HepG2 (cell line): ENCODE measurements around the gene ABAT. TPM values are rescaled to one million over a fixed set of nuclear protein-coding genes. Genes with fewer than 3 reads are reported as not detected.

Experiments
- AGO2 ChIP-seq: fragments of 200-400 bp; formaldehyde crosslinking; optimal IDR thresholded peaks from 2 replicates; pipeline ENCODE3; 2017; ENCODE audit warnings: mild to moderate bottlenecking, low read depth, low read length, moderate library complexity
- GABPB1 ChIP-seq: IDR thresholded peaks from 2 replicates; pipeline ENCODE4 v1.6.1; 2016; ENCODE audit warnings: mild to moderate bottlenecking, missing genetic modification reagents, moderate library complexity, missing compliant biosample characterization
- HDAC2 ChIP-seq: sonication (generic); formaldehyde crosslinking; IDR thresholded peaks from 2 replicates; pipeline ENCODE4 v1.4.0; 2020; ENCODE audit warnings: missing genetic modification reagents
- KLF13 ChIP-seq: sonication (generic); formaldehyde crosslinking; IDR thresholded peaks from 2 replicates; pipeline ENCODE4 v1.4.0; 2020; ENCODE audit warnings: mild to moderate bottlenecking, missing genetic modification reagents
- LRRFIP1 ChIP-seq: sonication (generic); formaldehyde crosslinking; conservative IDR thresholded peaks from 2 replicates; pipeline ENCODE4 v1.4.0; 2020; ENCODE audit warnings: missing genetic modification reagents
- MBD4 ChIP-seq: IDR thresholded peaks from 2 replicates; pipeline ENCODE4 v1.6.1; 2012; ENCODE audit warnings: low read length, inconsistent platforms, borderline replicate concordance
- NONO ChIP-seq, 2 experiments: fragments of 450-650 bp in 1 of 2; sonication (generic) in 1 of 2; formaldehyde crosslinking in 1 of 2; IDR thresholded peaks in 1 of 2; conservative IDR thresholded peaks in 1 of 2; 2 replicates each; pipeline versions ENCODE4 v1.6.1 to v1.8.0; 2017 to 2022; ENCODE audit warnings: mild to moderate bottlenecking in 1 of 2, missing genetic modification reagents in 1 of 2, moderate library complexity in 1 of 2
- SIX1 ChIP-seq: sonication (generic); formaldehyde crosslinking; IDR thresholded peaks from 2 replicates; pipeline ENCODE4 v1.4.0; 2020; ENCODE audit warnings: missing genetic modification reagents, borderline replicate concordance
- SRY ChIP-seq: sonication (generic); formaldehyde crosslinking; IDR thresholded peaks from 2 replicates; pipeline ENCODE4 v1.8.0; 2022; ENCODE audit warnings: mild to moderate bottlenecking, missing genetic modification reagents
- STAG1 ChIP-seq: sonication (generic); formaldehyde crosslinking; IDR thresholded peaks from 2 replicates; pipeline ENCODE4 v1.4.0; 2020; ENCODE audit warnings: missing genetic modification reagents
- TBX3 ChIP-seq: fragments of 450-650 bp; IDR thresholded peaks from 2 replicates; pipeline ENCODE4 v1.6.1; 2017; ENCODE audit warnings: antibody characterized with exemption, mild to moderate bottlenecking, inconsistent platforms, borderline replicate concordance
- ZHX1 ChIP-seq: sonication (generic); formaldehyde crosslinking; IDR thresholded peaks from 2 replicates; pipeline ENCODE4 v1.8.1; 2022; ENCODE audit warnings: low read depth, mild to moderate bottlenecking, missing genetic modification reagents
- ZNF230 ChIP-seq: sonication (generic); formaldehyde crosslinking; IDR thresholded peaks from 2 replicates; pipeline ENCODE4 v1.4.0; 2020; ENCODE audit warnings: mild to moderate bottlenecking, missing genetic modification reagents
- ZNF275 ChIP-seq: sonication (generic); formaldehyde crosslinking; IDR thresholded peaks from 2 replicates; pipeline ENCODE4 v1.8.0; 2022; ENCODE audit warnings: missing genetic modification reagents, mild to moderate bottlenecking, inconsistent platforms, borderline replicate concordance
- ZNF431 ChIP-seq: sonication (generic); formaldehyde crosslinking; IDR thresholded peaks from 2 replicates; pipeline ENCODE4 v1.9.0; 2022; ENCODE audit warnings: missing genetic modification reagents, low read depth, mild to moderate bottlenecking, borderline replicate concordance
- ZNF629 ChIP-seq: sonication (generic); formaldehyde crosslinking; conservative IDR thresholded peaks from 2 replicates; pipeline ENCODE4 v1.5.0; 2020; ENCODE audit warnings: missing genetic modification reagents
- ZNF704 ChIP-seq: sonication (generic); formaldehyde crosslinking; IDR thresholded peaks from 2 replicates; pipeline ENCODE4 v1.8.1; 2023; ENCODE audit warnings: mild to moderate bottlenecking, inconsistent platforms, moderate library complexity, missing genetic modification reagents, borderline replicate concordance
- ZNF766 ChIP-seq: sonication (generic); formaldehyde crosslinking; IDR thresholded peaks from 2 replicates; pipeline ENCODE4 v1.5.0; 2020; ENCODE audit warnings: missing genetic modification reagents, borderline replicate concordance
- ZNF781 ChIP-seq: sonication (generic); formaldehyde crosslinking; IDR thresholded peaks from 2 replicates; pipeline ENCODE4 v1.5.1; 2020; ENCODE audit warnings: borderline replicate concordance, mild to moderate bottlenecking, missing genetic modification reagents; ENCODE audit errors: not compliant biosample characterization
- polyA plus RNA-seq, 8 experiments: library from polyadenylated mRNA; depleted of rRNA in 3 of 8; stranded (reverse) in 7 of 8; unstranded in 1 of 8; fragments of >200 nt; fragmentation: Illumina TruSeq in 4 of 8; extraction: Trizol in 4 of 8; gene quantifications; 2 replicates each; pipeline versions ENCODE4 v1.2.1 to v1.2.3, GENCODE V29; 2011 to 2016; ENCODE audit warnings: low read depth in 4 of 8, missing spikeins in 1 of 8, mixed read lengths in 1 of 8; ENCODE audit not compliant: insufficient read depth in 1 of 8
- total RNA-seq, 5 experiments: library from RNA; depleted of rRNA; stranded (reverse); fragments of >200 nt; fragmentation: Illumina TruSeq; extraction: Trizol; gene quantifications; 2 replicates each; pipeline ENCODE4 v1.2.3, GENCODE V29; 2016; ENCODE audit warnings: low read depth in 1 of 5
- TF ChIP-seq, protein P1 (sequence below): sonication (generic); formaldehyde crosslinking; IDR thresholded peaks from 2 replicates; pipeline ENCODE4 v1.4.0; 2020; ENCODE audit warnings: missing genetic modification reagents

The ABAT gene
- total and polyA plus RNA-seq, 2 of the 13 experiments (the other 11 are each of a cell fraction or from before 2014, with no cell fraction given): 47.6 to 97.3 TPM

- TF ChIP-seq LRRFIP1 (CRISPR knock-in tag): no peak
- no peak; the same call in 1 of the 2 replicates for TF ChIP-seq GABPB1 (CRISPR knock-in tag)
- no peak for TF ChIP-seq KLF13
- no peak for TF ChIP-seq NONO (IDR thresholded peaks at IDR 0.05)
- no peak for TF ChIP-seq NONO (CRISPR knock-in tag; conservative IDR thresholded peaks at IDR 0.05)
- TF ChIP-seq ZNF431 (CRISPR knock-in tag): no peak
- no peak for TF ChIP-seq ZNF766 (CRISPR knock-in tag)
- TF ChIP-seq ZNF629 (CRISPR knock-in tag): no peak
- no peak for TF ChIP-seq ZNF781
- 0 out of 2 replicates have a peak, but pooled peaks have one; percentile 32 for TF ChIP-seq HDAC2 (CRISPR knock-in tag)
- peak; percentile 45; the same call in 1 of the 2 replicates for TF ChIP-seq ZHX1 (CRISPR knock-in tag)
- TF ChIP-seq ZNF704 (CRISPR knock-in tag): no peak
- TF ChIP-seq, protein P1, sequence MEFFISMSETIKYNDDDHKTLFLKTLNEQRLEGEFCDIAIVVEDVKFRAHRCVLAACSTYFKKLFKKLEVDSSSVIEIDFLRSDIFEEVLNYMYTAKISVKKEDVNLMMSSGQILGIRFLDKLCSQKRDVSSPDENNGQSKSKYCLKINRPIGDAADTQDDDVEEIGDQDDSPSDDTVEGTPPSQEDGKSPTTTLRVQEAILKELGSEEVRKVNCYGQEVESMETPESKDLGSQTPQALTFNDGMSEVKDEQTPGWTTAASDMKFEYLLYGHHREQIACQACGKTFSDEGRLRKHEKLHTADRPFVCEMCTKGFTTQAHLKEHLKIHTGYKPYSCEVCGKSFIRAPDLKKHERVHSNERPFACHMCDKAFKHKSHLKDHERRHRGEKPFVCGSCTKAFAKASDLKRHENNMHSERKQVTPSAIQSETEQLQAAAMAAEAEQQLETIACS (CRISPR knock-in tag): no peak
- TF ChIP-seq ZNF275 (CRISPR knock-in tag): no peak
- no peak for TF ChIP-seq ZNF230 (CRISPR knock-in tag)
- peak; percentile 78; the same call in 1 of the 2 replicates for TF ChIP-seq SRY (CRISPR knock-in tag)
- no peak for TF ChIP-seq MBD4
- TF ChIP-seq SIX1 (CRISPR knock-in tag): no peak
- peak; percentile 81 for TF ChIP-seq STAG1 (CRISPR knock-in tag)
- no peak for TF ChIP-seq TBX3
- peak; percentile 44 for TF ChIP-seq AGO2
These were observed 39.3 kb upstream of the ABAT start (continued) for GRCh38 chr16:8634991-8635736.
